ENCODE data around the gene BLM. TPM values are rescaled to one million over a fixed set of nuclear protein-coding genes. Genes with fewer than 3 reads are reported as not detected.
"Not testable (repeated sequence)": the region's sequence is repeated elsewhere in the genome, so short reads cannot be mapped to it uniquely, and the experiment has no call there.

The BLM gene
- total and polyA plus RNA-seq, 2 donors (not counting 1 experiment from before 2014, with no cell fraction given) = 1.5 to 1.7 TPM

- TF ChIP-seq, protein P1, sequence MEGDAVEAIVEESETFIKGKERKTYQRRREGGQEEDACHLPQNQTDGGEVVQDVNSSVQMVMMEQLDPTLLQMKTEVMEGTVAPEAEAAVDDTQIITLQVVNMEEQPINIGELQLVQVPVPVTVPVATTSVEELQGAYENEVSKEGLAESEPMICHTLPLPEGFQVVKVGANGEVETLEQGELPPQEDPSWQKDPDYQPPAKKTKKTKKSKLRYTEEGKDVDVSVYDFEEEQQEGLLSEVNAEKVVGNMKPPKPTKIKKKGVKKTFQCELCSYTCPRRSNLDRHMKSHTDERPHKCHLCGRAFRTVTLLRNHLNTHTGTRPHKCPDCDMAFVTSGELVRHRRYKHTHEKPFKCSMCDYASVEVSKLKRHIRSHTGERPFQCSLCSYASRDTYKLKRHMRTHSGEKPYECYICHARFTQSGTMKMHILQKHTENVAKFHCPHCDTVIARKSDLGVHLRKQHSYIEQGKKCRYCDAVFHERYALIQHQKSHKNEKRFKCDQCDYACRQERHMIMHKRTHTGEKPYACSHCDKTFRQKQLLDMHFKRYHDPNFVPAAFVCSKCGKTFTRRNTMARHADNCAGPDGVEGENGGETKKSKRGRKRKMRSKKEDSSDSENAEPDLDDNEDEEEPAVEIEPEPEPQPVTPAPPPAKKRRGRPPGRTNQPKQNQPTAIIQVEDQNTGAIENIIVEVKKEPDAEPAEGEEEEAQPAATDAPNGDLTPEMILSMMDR (conservative IDR thresholded peaks at IDR 0.05 in 1 of 2, IDR thresholded peaks at IDR 0.05 in 1 of 2; ENCODE audit: low read depth in 1 of 2, low read length in 2 of 2) = no peak
- TF ChIP-seq EZH2 (IDR thresholded peaks at IDR 0.05; ENCODE audit: low read length, missing control alignments) = no peak
- Histone ChIP-seq H3K9ac (ENCODE audit: insufficient read depth, low read length) (no peak overlapping the region), H3K27me3 (ENCODE audit: control insufficient read depth, insufficient read depth, low read length) (no peaks in the 10 kb centered on the region), H2AFZ (ENCODE audit: low read length) (no peak overlapping the region), H3K27ac (ENCODE audit: insufficient read depth, low read length) (no peak overlapping the region), H3K79me2 (ENCODE audit: control insufficient read depth, insufficient read depth, low read length) (no peaks in the 10 kb centered on the region), H3K36me3 (ENCODE audit: control insufficient read depth, insufficient read depth, low read length) (no peaks in the 10 kb centered on the region), H4K20me1 (ENCODE audit: control insufficient read depth, extremely low read depth, insufficient read depth, low read length) (no peaks in the 10 kb centered on the region), H3K4me3 (replicated peaks in 1 of 4; ENCODE audit: control extremely low read depth in 1 of 4, insufficient read depth in 1 of 4, low read depth in 3 of 4, low read length in 4 of 4) (no peak overlapping the region), H3K9me3 (ENCODE audit: control insufficient read depth, insufficient read depth, low read depth, low read length) (no peaks in the 10 kb centered on the region), H3K4me2 (ENCODE audit: extremely low read depth, insufficient read depth, low read length) (no peak overlapping the region), H3K4me1 (ENCODE audit: control insufficient read depth, extremely low read depth, insufficient read depth, low read length) (peaks cover 14% of the 10 kb centered on the region)
- DNase-seq (ENCODE audit: low read depth in 2 of 2) = no peak
Measured at GRCh38 chr15:90684281-90684680, 32.9 kb upstream of the BLM start.

DNA sequence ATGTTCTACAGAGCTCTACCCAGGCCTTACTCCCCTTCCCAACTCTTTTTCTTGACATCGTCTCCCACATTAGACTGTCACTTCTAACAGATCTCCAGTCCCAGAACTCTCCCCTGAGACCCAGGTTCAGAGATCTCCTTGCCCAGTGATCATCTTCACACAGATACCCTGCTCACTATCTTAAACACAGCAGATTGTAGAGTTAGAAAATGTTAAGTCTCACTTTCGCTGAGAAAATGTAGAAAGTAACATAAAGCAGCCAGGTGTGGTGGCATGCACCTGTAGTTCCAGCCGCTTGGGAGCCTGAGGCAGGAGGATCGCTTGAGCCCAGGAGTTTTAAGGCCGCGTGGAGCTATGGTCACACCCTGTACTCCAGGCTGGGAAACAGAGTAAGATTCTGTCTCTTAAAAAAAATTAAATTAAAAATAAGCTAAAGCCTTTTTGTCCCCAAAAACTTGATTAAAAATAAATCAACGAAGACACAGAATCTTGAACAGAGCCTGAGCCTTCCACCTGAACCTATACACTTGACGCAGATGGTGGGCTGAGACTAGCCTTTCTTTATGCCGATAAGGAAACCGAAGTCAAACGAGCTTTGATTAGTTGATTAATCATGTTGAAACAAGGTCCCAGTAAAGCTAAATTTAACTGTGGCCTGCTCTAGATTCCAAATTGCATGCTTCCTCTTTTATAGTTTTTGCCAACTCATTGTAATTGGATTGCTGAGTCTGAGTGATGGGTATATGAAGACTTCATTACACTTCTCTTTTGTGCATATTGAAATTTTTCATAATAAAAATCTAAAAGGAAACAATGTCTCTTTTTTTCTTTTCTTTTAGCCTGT is 31.3 kb upstream of the BLM start:
- TF ChIP-seq, protein P1 (conservative IDR thresholded peaks at IDR 0.05 in 1 of 2, IDR thresholded peaks at IDR 0.05 in 1 of 2; ENCODE audit: low read depth in 1 of 2, low read length in 2 of 2) = no peak
- H3K4me1 ChIP-seq (ENCODE audit: control insufficient read depth, extremely low read depth, insufficient read depth, low read length) = peaks cover 8% of the 10 kb centered on the region
- no peaks in the 10 kb centered on the region for H3K9me3 ChIP-seq (ENCODE audit: control insufficient read depth, insufficient read depth, low read depth, low read length)
- no peaks in the 10 kb centered on the region for H3K79me2 ChIP-seq (ENCODE audit: control insufficient read depth, insufficient read depth, low read length)
- no peak overlapping the region for H3K4me2 ChIP-seq (ENCODE audit: extremely low read depth, insufficient read depth, low read length)
- DNase-seq (ENCODE audit: low read depth in 2 of 2) = no peak
- H2AFZ ChIP-seq (ENCODE audit: low read length) = no peak overlapping the region
- H3K36me3 ChIP-seq (ENCODE audit: control insufficient read depth, insufficient read depth, low read length) = no peaks in the 10 kb centered on the region
- no peaks in the 10 kb centered on the region for H4K20me1 ChIP-seq (ENCODE audit: control insufficient read depth, extremely low read depth, insufficient read depth, low read length)
- H3K27me3 ChIP-seq (ENCODE audit: control insufficient read depth, insufficient read depth, low read length) = no peaks in the 10 kb centered on the region
- H3K9ac ChIP-seq (ENCODE audit: insufficient read depth, low read length) = no peak overlapping the region
- no peak overlapping the region for H3K4me3 ChIP-seq (replicated peaks in 1 of 4; ENCODE audit: control extremely low read depth in 1 of 4, insufficient read depth in 1 of 4, low read depth in 3 of 4, low read length in 4 of 4)
- no peak overlapping the region for H3K27ac ChIP-seq (ENCODE audit: insufficient read depth, low read length)

- Histone ChIP-seq H3K36me3 (ENCODE audit: control insufficient read depth, insufficient read depth, low read length) (no peaks in the 10 kb centered on the region), H4K20me1 (ENCODE audit: control insufficient read depth, extremely low read depth, insufficient read depth, low read length) (no peaks in the 10 kb centered on the region), H3K9ac (ENCODE audit: insufficient read depth, low read length) (no peak overlapping the region), H3K27me3 (ENCODE audit: control insufficient read depth, insufficient read depth, low read length) (no peaks in the 10 kb centered on the region), H3K79me2 (ENCODE audit: control insufficient read depth, insufficient read depth, low read length) (no peaks in the 10 kb centered on the region), H3K4me2 (ENCODE audit: extremely low read depth, insufficient read depth, low read length) (no peak overlapping the region), H3K9me3 (ENCODE audit: control insufficient read depth, insufficient read depth, low read depth, low read length) (no peaks in the 10 kb centered on the region), H3K4me1 (ENCODE audit: control insufficient read depth, extremely low read depth, insufficient read depth, low read length) (peaks cover 2% of the 10 kb centered on the region), H3K27ac (ENCODE audit: insufficient read depth, low read length) (no peak overlapping the region), H3K4me3 (replicated peaks in 1 of 4; ENCODE audit: control extremely low read depth in 1 of 4, insufficient read depth in 1 of 4, low read depth in 3 of 4, low read length in 4 of 4) (no peak overlapping the region), H2AFZ (ENCODE audit: low read length) (no peak overlapping the region)
- DNase-seq (ENCODE audit: low read depth in 2 of 2) = no peak
- no peak for TF ChIP-seq EZH2 (IDR thresholded peaks at IDR 0.05; ENCODE audit: low read length, missing control alignments)
- TF ChIP-seq, protein P1 (conservative IDR thresholded peaks at IDR 0.05 in 1 of 2, IDR thresholded peaks at IDR 0.05 in 1 of 2; ENCODE audit: low read depth in 1 of 2, low read length in 2 of 2) = no peak
Measured at GRCh38 chr15:90686435-90687218, 30.5 kb upstream of the BLM start.

DNA sequence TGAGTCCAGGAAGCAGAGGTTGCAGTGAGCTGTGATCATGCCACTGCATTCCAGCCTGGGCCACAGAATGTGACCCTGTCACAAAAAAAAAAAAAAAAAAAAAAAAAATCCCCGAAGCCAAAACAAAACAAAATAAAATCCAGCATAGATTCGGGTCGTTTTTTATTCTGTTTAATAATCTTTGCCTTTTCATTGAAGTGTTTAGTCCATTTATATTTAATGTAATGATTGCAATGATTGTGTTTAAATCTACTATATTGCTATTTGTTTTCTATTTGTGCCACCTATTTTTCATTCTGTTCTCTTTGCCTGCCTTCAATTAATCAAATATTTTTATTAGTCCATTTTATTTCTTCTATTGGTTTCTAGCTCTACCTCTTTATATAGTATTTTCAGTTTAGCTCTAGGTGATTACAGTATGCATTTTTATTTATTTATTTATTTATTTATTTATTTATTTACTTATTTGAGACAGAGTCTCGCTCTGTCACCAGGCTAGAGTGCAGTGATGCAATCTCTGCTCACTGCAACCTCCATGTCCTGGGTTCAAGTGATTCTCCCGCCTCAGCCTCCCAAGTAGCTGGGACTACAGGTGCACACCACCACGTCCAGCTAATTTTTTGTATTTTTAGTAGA is 27.7 kb upstream of the BLM start:
- not testable (repeated sequence) for H3K9ac ChIP-seq (ENCODE audit: insufficient read depth, low read length); H4K20me1 ChIP-seq (ENCODE audit: control insufficient read depth, extremely low read depth, insufficient read depth, low read length); H3K4me3 ChIP-seq (replicated peaks in 1 of 4; ENCODE audit: control extremely low read depth in 1 of 4, insufficient read depth in 1 of 4, low read depth in 3 of 4, low read length in 4 of 4); H2AFZ ChIP-seq (ENCODE audit: low read length); H3K36me3 ChIP-seq (ENCODE audit: control insufficient read depth, insufficient read depth, low read length); H3K4me1 ChIP-seq (ENCODE audit: control insufficient read depth, extremely low read depth, insufficient read depth, low read length); H3K4me2 ChIP-seq (ENCODE audit: extremely low read depth, insufficient read depth, low read length); H3K27ac ChIP-seq (ENCODE audit: insufficient read depth, low read length); H3K27me3 ChIP-seq (ENCODE audit: control insufficient read depth, insufficient read depth, low read length); H3K79me2 ChIP-seq (ENCODE audit: control insufficient read depth, insufficient read depth, low read length); DNase-seq (ENCODE audit: low read depth in 2 of 2); H3K9me3 ChIP-seq (ENCODE audit: control insufficient read depth, insufficient read depth, low read depth, low read length)
